Heart right ventricle (tissue), 16 donors: ENCODE results near the gene DOLK. TPM values are rescaled to one million over a fixed set of nuclear protein-coding genes. Genes with fewer than 3 reads are reported as not detected.

Source experiments
- ATAC-seq, 8 donors: fragments of 200-7000 bp; cut with Tn5 transposase; one replicate each; pipeline ENCODE4 v1.9.1; 2020; ENCODE audit warnings: mild to moderate bottlenecking in 8 of 8, moderate library complexity in 8 of 8, moderate number of reproducible peaks in 1 of 8
- DNase-seq, 2 donors: peaks; one replicate each; pipeline ENCODE4 v3.0.0-alpha.2; 2020
- H3K27ac ChIP-seq, 10 donors: fragments of 200-600 bp; sonication (generic) in 2 of 10; one replicate each; pipeline versions ENCODE4 v1.5.0 to v1.8.0; 2020 to 2022; ENCODE audit warnings: mild to moderate bottlenecking in 3 of 10
- H3K27me3 ChIP-seq, 7 donors: fragments of 200-600 bp; one replicate each; pipeline ENCODE4 v1.8.0; 2021 to 2022; ENCODE audit warnings: mild to moderate bottlenecking in 2 of 7
- H3K36me3 ChIP-seq, 9 donors: fragments of 200-600 bp; sonication (generic) in 1 of 9; one replicate each; pipeline versions ENCODE4 v1.5.0 to v1.8.0; 2020 to 2022; ENCODE audit warnings: mild to moderate bottlenecking in 2 of 9
- H3K4me1 ChIP-seq, 9 donors: fragments of 200-600 bp; sonication (generic) in 1 of 9; one replicate each; pipeline versions ENCODE4 v1.5.0 to v1.8.0; 2020 to 2022; ENCODE audit warnings: mild to moderate bottlenecking in 4 of 9
- H3K4me3 ChIP-seq, 10 donors: fragments of 200-600 bp; sonication (generic) in 2 of 10; one replicate each; pipeline versions ENCODE4 v1.5.0 to v1.8.0; 2020 to 2022; ENCODE audit warnings: mild to moderate bottlenecking in 7 of 10, moderate library complexity in 2 of 10
- H3K9me3 ChIP-seq, 11 donors: fragments of 200-600 bp in 10 of 11; sonication (generic) in 2 of 11; one replicate each; pipeline versions ENCODE4 v1.5.0 to v1.8.0; 2013 to 2022; ENCODE audit warnings: mild to moderate bottlenecking in 2 of 11, control low read depth in 1 of 11, moderate library complexity in 1 of 11
- CTCF ChIP-seq, 9 donors: fragments of 200-600 bp; sonication (generic) in 2 of 9; IDR thresholded peaks; one replicate each; pipeline versions ENCODE4 v1.5.0 to v1.8.0; 2021 to 2022; ENCODE audit warnings: antibody characterized with exemption in 9 of 9, mild to moderate bottlenecking in 5 of 9, moderate library complexity in 1 of 9
- WGBS, 2 donors: extraction: QIAGEN DNeasy Blood & Tissue Kit; methylation state at CpG; one replicate each; pipeline ENCODE4 v1.1.7; 2013; ENCODE audit warnings: inconsistent platforms in 1 of 2; 5-methylcytosine and 5-hydroxymethylcytosine counted together
- intact Hi-C, 10 donors: fragments of 100-400 bp; cut with DNase I; formaldehyde crosslinking; loops; one replicate each; pipeline versions ENCODE4 v1.11.1 to v1.14.2; 2022
- polyA plus RNA-seq, 2 donors: library from polyadenylated mRNA; stranded (reverse); fragments of 200-250 nt; gene quantifications; one replicate each; pipeline ENCODE4 v1.2.3, GENCODE V29; 2013
- total RNA-seq, 10 donors: library from RNA; stranded (reverse); fragmentation: NEBNext Ultra II Directional in 3 of 10; extraction: Animal tissue kit (Norgen Biotek cat#: 25700) in 3 of 10; gene quantifications; one replicate each; pipeline versions ENCODE4 v1.2.1 to v1.2.4, GENCODE V29; 2021 to 2023
- donor health status: Arrhythmogenic right ventricular cardiomyopathy.
- donor health status: ischemic (EF 13 %, LVEDD 7.1; RV severe dilation, severe dysfunction).
- donor health status: healthy with polysubstance abuse.
- donor health status: DM: no; HTN: yes; CAD: no.
- donor health status: DM: no; HTN: no; CAD: no.
- donor health status: ischemic (EF 25% LVEDD 6.9; RV normal size, moderate dysfunction).
- donor health status: ischemic (EF 25% LVEDD 5.7; RV mildly dilated, moderate dysfunction).
- donor health status: healthy.
- donor health status: DM: yes; HTN: yes; CAD: no.
- donor health status: Ischemic cardiomyopathy.
- donor health status: ischemic (EF 35%, LVEDD 5.7; RV mildly dilated, moderate dysfunction).
- donor health status: nonischemic (EF 11% LVEDD 7.7; RV severe dilation, severe dysfunction).
- donor health status: DM: yes; HTN: yes; CAD: no.
- donor health status: PGD.
- donor health status: ischemic (EF 29% LVEDD 5.4; RV normal size, mild dysfunction).
- donor health status: nonischemic (EF 23%, LVEDD 6.1; RV moderate dilation, normal function).

DOLK gene
- total and polyA plus RNA-seq, 12 donors = 5.0 to 14.2 (median 8.8) TPM

DNA sequence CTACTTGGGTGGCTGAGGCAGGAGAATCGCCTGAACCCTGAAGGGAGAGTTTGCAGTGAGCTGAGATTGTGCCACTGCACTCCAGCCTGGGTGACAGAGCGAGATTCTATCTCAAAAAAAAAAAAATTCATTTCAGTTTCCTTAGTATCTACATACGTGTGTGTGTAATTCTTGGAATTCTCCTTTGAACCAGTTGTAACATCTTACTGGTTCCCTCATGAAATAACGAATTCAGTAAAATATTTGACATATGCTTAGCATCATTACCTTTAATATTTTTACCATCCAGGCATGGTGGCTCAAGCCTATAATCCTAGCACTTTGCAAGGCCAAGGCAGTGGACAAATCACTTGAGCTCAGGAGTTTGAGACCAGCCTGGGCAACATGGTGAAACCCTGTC is 17.8 kb downstream of the DOLK start:
- intact Hi-C loops = loop anchor here in 3 of 10 donors (2.0 to 5.0 kb wide), 2 partner anchors 47 to 67 kb away; partner anchors contain the start of genes KYAT1 (in 2 of the 3) and LRRC8A (in 2 of the 3)
- DNase-seq = no peak
- no peaks in the 10 kb centered on the region for H3K9me3 ChIP-seq

GRCh38 chr9:128928624-128929023 is 18.8 kb downstream of the DOLK start:
- WGBS, 2 donors = 85 to 90% methylated on average over 2 of the region's 2 CpGs

More for the DNA sequence above, 17.8 kb downstream of the DOLK start:
- TF ChIP-seq CTCF (IDR thresholded peaks at IDR 0.05) = no peak
- no peak for ATAC-seq
- no peak overlapping the region for H3K27ac ChIP-seq
- peaks cover 0 to 8% (median 4%) of the 10 kb centered on the region in 9 donors for H3K4me1 ChIP-seq
- no peaks in the 10 kb centered on the region for H3K27me3 ChIP-seq
- 90% methylated on average over 4 of the region's 4 CpGs for WGBS, 2 donors
- no peak overlapping the region for H3K4me3 ChIP-seq
- H3K36me3 ChIP-seq = peaks cover 0 to 15% (median 0%) of the 10 kb centered on the region in 9 donors

GRCh38 chr9:128927731-128928411 is 19.5 kb downstream of the DOLK start:
- H3K27ac ChIP-seq = no peak overlapping the region
- no peaks in the 10 kb centered on the region for H3K9me3 ChIP-seq
- intact Hi-C loops = loop anchor here (1.0 to 5.0 kb wide), 3 partner anchors 46 to 65 kb away; partner anchors contain the start of genes KYAT1 (in 2 of the 10) and LRRC8A (in 2 of the 10)
- peaks cover 0 to 2% (median 0%) of the 10 kb centered on the region in 9 donors for H3K36me3 ChIP-seq
- DNase-seq (peak in 1 of 2 donors; percentile 54), ATAC-seq (peak; percentile 56 to 86 (median 80))
- WGBS, 2 donors = 32% methylated on average over 10 of the region's 10 CpGs
- no peak overlapping the region for H3K4me3 ChIP-seq
- TF ChIP-seq CTCF (IDR thresholded peaks at IDR 0.05) = peak; percentile 64 to 95 (median 85)
- peaks cover 0 to 13% (median 8%) of the 10 kb centered on the region in 9 donors for H3K4me1 ChIP-seq
- no peaks in the 10 kb centered on the region for H3K27me3 ChIP-seq

More at GRCh38 chr9:128928624-128929023, 18.8 kb downstream of the DOLK start:
- no peak for DNase-seq
- no peak for ATAC-seq
- Histone ChIP-seq H3K36me3 (peaks cover 0 to 6% (median 0%) of the 10 kb centered on the region in 9 donors), H3K27ac (no peak overlapping the region), H3K9me3 (no peaks in the 10 kb centered on the region), H3K4me1 (peaks cover 0 to 8% (median 4%) of the 10 kb centered on the region in 9 donors), H3K27me3 (no peaks in the 10 kb centered on the region), H3K4me3 (no peak overlapping the region)
- intact Hi-C loops = loop anchor here in 7 of 10 donors (1.0 to 5.0 kb wide), 3 partner anchors 46 to 66 kb away; partner anchors contain the start of genes KYAT1 (in 2 of the 7) and LRRC8A (in 2 of the 7)
- TF ChIP-seq CTCF (IDR thresholded peaks at IDR 0.05) = no peak

DNA sequence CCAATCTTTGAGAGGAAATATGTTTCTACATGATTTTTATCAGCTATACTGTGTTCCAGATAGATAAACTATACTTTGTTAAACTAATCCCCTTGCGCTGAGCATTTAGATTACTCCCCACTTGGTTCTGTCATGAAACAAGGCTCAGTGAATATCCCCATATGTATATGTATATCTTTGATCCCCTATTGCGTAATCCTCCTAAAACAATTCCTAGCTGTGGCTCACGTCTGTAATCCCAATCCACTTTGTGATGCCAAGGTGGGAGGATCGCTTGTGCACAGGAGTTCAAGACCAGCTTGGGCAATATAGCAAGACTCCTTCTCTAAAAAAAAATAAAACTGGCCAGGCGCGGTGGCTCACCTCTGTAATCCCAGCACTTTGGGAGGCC is 23.9 kb downstream of the DOLK start:
- ATAC-seq (no peak), DNase-seq (no peak)
- H3K9me3 ChIP-seq = no peaks in the 10 kb centered on the region
- 91 to 96% methylated on average over 6 of the region's 6 CpGs for WGBS, 2 donors
- peaks cover 11 to 55% (median 47%) of the 10 kb centered on the region in 9 donors for H3K4me1 ChIP-seq
- no peak overlapping the region for H3K4me3 ChIP-seq
- no peak overlapping the region for H3K27ac ChIP-seq
- H3K36me3 ChIP-seq = peaks cover 0 to 11% (median 0%) of the 10 kb centered on the region in 9 donors
- no peak for TF ChIP-seq CTCF (IDR thresholded peaks at IDR 0.05)
- intact Hi-C loops = loop anchor here in 2 of 10 donors (2.0 to 5.0 kb wide), 2 partner anchors 41 kb away; partner anchors contain the start of genes LRRC8A (in 2 of the 2) and KYAT1 (in 1 of the 2)
- H3K27me3 ChIP-seq = no peaks in the 10 kb centered on the region
